NAMALWA (cell line): Measurements from ENCODE around the gene SLC24A1.
A peak's percentile ranks its signal among the peaks of the same experiment; 100 is the strongest.

Experiments used
- DNase-seq: peaks from one replicate; pipeline ENCODE4 v3.0.0-alpha.2; 2015; ENCODE audit warnings: low spot score

SLC24A1 gene

GRCh38 chr15:65653341-65653740 lies 31.6 kb downstream of the SLC24A1 start:
- no peak for DNase-seq

DNA sequence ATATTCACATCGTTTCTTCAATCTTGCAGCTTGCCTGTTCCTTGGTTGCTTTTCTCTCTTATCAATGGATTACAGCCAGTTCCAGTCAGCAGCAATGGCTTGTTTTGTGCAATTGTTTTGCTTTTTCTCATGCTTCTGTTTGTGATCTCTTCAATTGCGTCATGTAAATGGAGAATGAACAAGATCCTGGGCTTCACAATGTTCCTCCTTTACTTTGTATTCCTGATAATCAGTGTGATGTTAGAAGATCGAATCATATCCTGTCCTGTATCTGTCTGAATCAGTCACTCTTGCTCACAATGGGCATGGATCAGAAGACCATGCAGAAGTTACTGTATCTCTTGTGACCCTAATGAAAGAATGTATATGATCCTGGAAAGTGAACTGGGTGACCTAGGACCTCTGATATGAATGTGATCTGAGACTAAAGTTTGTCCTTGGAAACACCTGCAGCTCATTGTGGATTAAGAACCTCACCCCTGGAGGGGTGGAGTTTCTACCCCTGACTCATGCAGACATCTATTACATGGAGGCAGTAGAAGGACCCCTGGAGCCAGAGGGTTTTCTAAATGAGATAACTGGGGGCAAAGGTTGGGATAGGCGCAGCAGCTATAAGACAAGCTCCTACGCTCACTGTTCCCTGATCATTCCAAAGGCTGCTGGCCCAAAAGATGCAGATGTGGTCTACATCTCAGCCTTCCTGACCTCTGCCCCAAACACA lies 32.2 kb downstream of the SLC24A1 start:
- no peak for DNase-seq

DNA sequence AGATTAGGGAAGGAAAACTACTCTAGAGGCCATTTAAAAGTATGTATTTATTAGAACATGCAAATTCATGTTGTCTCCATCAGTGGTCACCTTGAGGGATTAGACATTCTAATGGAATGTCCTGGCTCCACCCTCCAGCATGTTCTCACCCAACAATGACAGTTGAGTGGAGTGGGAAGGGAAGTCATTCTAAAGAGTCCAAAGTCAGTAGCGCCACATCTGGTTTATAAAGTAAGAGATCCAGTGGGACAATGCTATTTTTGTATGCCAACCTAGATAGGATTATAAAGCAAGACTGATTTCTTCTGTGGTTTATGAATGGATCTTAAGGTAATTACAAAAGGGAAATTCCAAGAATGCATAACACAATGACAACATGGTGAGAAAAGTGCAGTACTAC lies 33.3 kb downstream of the SLC24A1 start:
- DNase-seq: no peak

GRCh38 chr15:65655457-65655856 lies 33.7 kb downstream of the SLC24A1 start:
- DNase-seq: no peak

- DNase-seq: no peak
These were observed 37.8 kb downstream of the SLC24A1 start for GRCh38 chr15:65659502-65660052.

GRCh38 chr15:65660927-65661326 lies 39.2 kb downstream of the SLC24A1 start:
- no peak for DNase-seq

GRCh38 chr15:65663521-65663920 lies 41.8 kb downstream of the SLC24A1 start:
- DNase-seq: peak; percentile 94

DNA sequence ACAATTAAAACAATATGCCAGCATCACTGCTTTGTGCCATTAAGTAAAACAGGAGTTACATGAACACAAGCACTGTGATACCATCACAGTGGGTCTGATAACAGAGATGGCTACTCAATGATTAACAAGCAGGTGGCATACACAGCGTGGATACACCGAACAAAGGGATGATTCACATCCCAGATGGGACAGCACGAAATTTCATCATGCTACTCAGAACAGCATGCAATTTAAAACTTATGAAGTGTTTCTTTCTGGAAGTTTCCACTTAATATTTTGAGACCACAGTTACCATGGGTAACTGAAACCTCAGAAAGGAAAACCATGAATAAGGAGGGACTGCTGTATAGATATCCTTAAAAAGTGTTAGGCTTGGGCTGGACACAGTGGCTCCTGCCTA lies 44.5 kb downstream of the SLC24A1 start:
- DNase-seq: no peak

DNA sequence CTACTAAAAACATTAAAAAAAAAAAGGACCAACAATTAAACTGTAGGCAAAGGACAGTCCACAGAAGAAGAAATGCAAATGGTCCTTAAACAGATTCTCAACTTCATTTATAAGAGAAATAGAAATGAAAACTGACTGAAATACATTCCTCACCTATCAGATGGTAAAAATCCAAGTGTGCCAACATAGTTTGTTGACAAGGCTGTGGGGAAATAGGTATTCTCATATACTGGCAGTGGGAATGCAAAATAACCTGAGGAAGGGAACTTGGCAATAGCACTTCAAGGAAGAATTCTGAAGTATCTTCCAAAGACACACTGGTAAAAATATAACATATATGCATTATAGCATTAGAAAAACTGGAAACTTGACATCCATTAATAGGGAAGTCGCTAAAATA lies 53.8 kb downstream of the SLC24A1 start:
- no peak for DNase-seq

DNA sequence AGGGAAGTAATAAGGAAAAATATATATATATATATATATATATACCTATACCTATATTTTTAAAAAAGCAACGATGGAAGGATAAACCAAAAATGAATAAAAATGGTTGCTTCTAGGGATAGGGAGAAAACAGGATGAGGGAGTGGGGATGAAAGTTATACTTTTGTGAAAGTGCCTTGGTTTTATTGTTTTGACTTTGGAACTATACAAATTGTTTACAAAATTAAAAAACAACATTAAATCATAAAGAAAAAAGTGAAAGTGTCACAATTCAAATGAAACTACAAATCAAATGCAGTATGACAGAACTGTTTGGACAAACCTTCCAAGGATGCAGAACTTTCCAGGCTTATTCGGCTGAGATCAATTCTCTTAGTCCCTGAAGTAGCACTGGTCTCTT lies 54.4 kb downstream of the SLC24A1 start:
- DNase-seq: no peak

DNA sequence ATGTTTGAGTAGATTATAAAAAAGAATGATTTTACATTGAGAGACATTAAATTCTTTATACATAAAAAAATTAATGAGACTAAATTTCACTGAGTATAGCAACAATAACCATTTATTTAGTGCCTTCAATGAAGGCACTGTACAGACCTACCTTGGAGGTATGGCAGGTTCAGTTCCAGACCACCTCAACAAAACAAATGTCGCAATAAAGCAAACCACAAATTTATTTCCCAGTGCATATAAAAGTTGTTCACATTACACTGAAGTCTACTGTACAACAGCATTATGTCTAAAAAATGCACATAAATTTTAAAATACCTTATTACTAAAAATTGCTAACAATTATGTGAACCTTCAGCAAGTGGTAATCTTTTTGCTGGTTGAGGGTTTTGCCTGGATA lies 58.8 kb downstream of the SLC24A1 start:
- DNase-seq: no peak

DNA sequence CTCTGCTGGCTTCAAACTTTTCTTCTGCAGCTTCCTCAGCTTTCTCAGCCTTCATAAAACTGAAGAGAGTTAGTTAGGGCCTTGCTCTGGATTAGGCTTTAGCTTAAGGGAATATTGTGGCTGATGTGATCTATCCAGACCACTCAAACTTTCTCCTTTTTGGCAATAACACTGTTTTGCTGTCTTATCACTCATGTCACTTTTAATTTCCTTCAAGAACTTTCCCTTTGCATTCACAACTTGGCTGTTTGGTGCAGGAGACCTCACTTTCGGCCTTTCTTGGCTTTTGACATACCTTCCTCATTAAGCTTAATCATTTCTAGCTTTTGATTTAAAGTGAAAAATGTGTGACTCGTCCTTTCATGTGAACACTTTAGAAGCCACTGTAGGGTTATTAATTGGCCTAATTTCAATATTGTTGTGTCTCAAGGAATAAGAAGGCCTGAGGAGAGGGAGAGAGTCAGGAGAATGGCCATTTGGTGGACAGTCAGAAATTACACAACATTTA lies 60.7 kb downstream of the SLC24A1 start:
- no peak for DNase-seq

- DNase-seq: no peak
These were observed 66.7 kb downstream of the SLC24A1 start for GRCh38 chr15:65688462-65688861.

DNA sequence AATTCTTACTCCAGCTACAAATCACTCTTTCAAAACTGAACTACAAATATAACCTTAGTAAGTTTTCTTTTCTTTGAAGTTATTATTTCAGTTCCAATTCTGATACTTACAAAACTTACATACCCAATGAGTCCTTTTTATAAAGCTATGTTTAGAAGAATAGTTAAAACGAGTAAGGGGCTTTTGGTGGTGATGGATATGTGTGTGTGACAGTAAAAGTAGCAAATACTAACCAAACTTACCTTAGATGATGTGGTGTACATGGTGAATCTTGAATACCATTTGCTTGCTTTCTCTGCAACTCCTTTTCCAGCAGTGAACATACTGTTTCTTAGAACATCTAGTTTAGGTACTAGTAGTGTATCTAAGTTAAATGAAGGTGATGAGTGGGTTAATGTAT lies 68.4 kb downstream of the SLC24A1 start:
- DNase-seq: no peak

DNA sequence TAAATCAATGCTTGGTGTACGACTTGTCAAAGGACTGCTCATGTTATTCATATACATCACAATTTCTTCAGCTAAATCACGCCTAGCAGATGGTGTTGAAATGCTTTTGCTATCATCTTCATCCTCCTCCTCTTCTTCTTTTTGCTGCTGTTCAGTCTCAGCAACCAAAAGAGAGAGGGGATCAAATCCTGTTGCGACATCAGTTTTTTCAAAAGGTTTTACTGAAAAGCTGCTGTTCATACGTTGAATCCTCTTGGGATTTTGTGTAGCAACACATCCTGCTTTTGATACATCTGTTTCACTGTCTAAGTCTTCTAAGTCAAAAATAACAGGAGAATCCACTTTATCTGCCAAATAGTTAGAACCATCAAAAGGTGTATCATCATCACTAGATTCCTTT lies 69.0 kb downstream of the SLC24A1 start:
- DNase-seq: no peak

GRCh38 chr15:65695081-65695480 lies 73.3 kb downstream of the SLC24A1 start:
- no peak for DNase-seq
